H1 (cell line): ENCODE data around the gene ATAD5. TPM values are rescaled to one million over a fixed set of nuclear protein-coding genes. Genes with fewer than 3 reads are reported as not detected.

ENCODE experiments used
- CTCF ChIA-PET: fragments of 300-600 bp; sonication (Branson Sonifier 250); formaldehyde crosslinking; loops from one replicate; lab custom pipeline; 2021; ENCODE audit not compliant: partially characterized antibody; lab: Charles Lee
- POLR2A ChIA-PET: fragments of 300-600 bp; sonication (Branson Sonifier 250); formaldehyde crosslinking; loops from one replicate; lab custom pipeline; 2021; ENCODE audit warnings: inconsistent platforms; ENCODE audit not compliant: partially characterized antibody; lab: Charles Lee
- DNase-seq, 2 experiments: peaks; one replicate each; pipeline versions ENCODE4 v3.0.0 to v3.0.0-alpha.2; 2010 to 2022; ENCODE audit warnings: low spot score in 2 of 2, low read depth in 1 of 2, mixed read lengths in 1 of 2
- FAIRE-seq: peaks from 2 replicates; lab custom pipeline; 2011; peaks lifted over from hg19 to GRCh38; lab: Jason Lieb, UNC
- H2AFZ ChIP-seq: 2 replicates; pipeline ENCODE4 v1.8.1; 2012; ENCODE audit warnings: low read length, inconsistent platforms
- H2AK5ac ChIP-seq: 2 replicates; pipeline ENCODE4 v1.6.1; 2013; ENCODE audit warnings: low read depth, low read length
- H2BK120ac ChIP-seq: replicated peaks from 2 replicates; pipeline ENCODE3; 2013; ENCODE audit warnings: low read depth, low read length, inconsistent platforms
- H2BK12ac ChIP-seq: 2 replicates; pipeline ENCODE4 v1.6.1; 2013; ENCODE audit warnings: low read depth, low read length
- H2BK15ac ChIP-seq: 2 replicates; pipeline ENCODE4 v1.6.1; 2013; ENCODE audit warnings: low read length
- H2BK20ac ChIP-seq: 2 replicates; pipeline ENCODE4 v1.6.1; 2013; ENCODE audit warnings: low read length
- H2BK5ac ChIP-seq: 2 replicates; pipeline ENCODE4 v1.6.1; 2013; ENCODE audit warnings: low read depth, low read length
- H3K14ac ChIP-seq: 2 replicates; pipeline ENCODE4 v1.6.1; 2013; ENCODE audit warnings: inconsistent platforms; ENCODE audit not compliant: insufficient read length
- H3K18ac ChIP-seq: 2 replicates; pipeline ENCODE4 v1.6.1; 2013; ENCODE audit warnings: low read length; ENCODE audit errors: extremely low read depth
- H3K23ac ChIP-seq: 2 replicates; pipeline ENCODE4 v1.6.1; 2013; ENCODE audit warnings: inconsistent platforms; ENCODE audit not compliant: insufficient read length
- H3K23me2 ChIP-seq: 2 replicates; pipeline ENCODE4 v1.6.1; 2013; ENCODE audit warnings: low read depth, low read length
- H3K27ac ChIP-seq: 2 replicates; pipeline ENCODE4 v1.6.1; 2011; ENCODE audit warnings: low read depth, low read length, inconsistent platforms
- H3K27me3 ChIP-seq, 4 experiments: replicated peaks in 1 of 4; 1 replicate in 1 of 4; 2 replicates in 3 of 4; pipeline versions ENCODE4 v1.6.1 to v1.8.1; 2011 to 2013; ENCODE audit warnings: low read length in 3 of 4, mild to moderate bottlenecking in 3 of 4, inconsistent platforms in 2 of 4, mixed read lengths in 2 of 4, moderate library complexity in 1 of 4; ENCODE audit not compliant: control insufficient read depth in 3 of 4, insufficient read depth in 3 of 4; ENCODE audit errors: extremely low read depth in 1 of 4
- H3K36me3 ChIP-seq, 4 experiments: 2 replicates each; pipeline versions ENCODE4 v1.6.1 to v1.8.1; 2011 to 2013; ENCODE audit warnings: mild to moderate bottlenecking in 4 of 4, low read length in 3 of 4, moderate library complexity in 2 of 4, control low read depth in 1 of 4, inconsistent platforms in 1 of 4; ENCODE audit not compliant: insufficient read depth in 4 of 4, control insufficient read depth in 2 of 4
- H3K4ac ChIP-seq: replicated peaks from 2 replicates; pipeline ENCODE3; 2013; ENCODE audit warnings: low read length, low read depth, mixed read lengths, inconsistent platforms; ENCODE audit not compliant: insufficient read length
- H3K4me1 ChIP-seq, 4 experiments: replicated peaks in 1 of 4; 1 replicate in 1 of 4; 2 replicates in 3 of 4; pipeline versions ENCODE4 v1.6.1 to v1.8.1; 2011 to 2013; ENCODE audit warnings: low read length in 3 of 4, inconsistent platforms in 2 of 4, mixed read lengths in 1 of 4; ENCODE audit not compliant: insufficient read depth in 4 of 4, control insufficient read depth in 3 of 4
- H3K4me2 ChIP-seq, 2 experiments: 2 replicates each; pipeline versions ENCODE4 v1.6.1 to v1.8.1; 2011 to 2013; ENCODE audit warnings: low read depth in 2 of 2, low read length in 2 of 2, control low read depth in 1 of 2, inconsistent platforms in 1 of 2, mild to moderate bottlenecking in 1 of 2; ENCODE audit not compliant: insufficient read depth in 1 of 2
- H3K4me3 ChIP-seq, 4 experiments: fragments of 200-600, 300-600 bp in 1 of 4; sonication (generic), shearing (Covaris generic), sonication (Bioruptor Twin) in 1 of 4; 2 replicates each; pipeline versions ENCODE4 v1.5.1 to v1.8.1; 2011 to 2016; ENCODE audit warnings: low read length in 4 of 4, low read depth in 3 of 4, control low read depth in 2 of 4, inconsistent platforms in 2 of 4, mild to moderate bottlenecking in 2 of 4, mixed read lengths in 1 of 4, moderate library complexity in 1 of 4; ENCODE audit not compliant: insufficient read depth in 2 of 4; ENCODE audit errors: extremely low read depth in 1 of 4
- H3K56ac ChIP-seq: replicated peaks from 2 replicates; pipeline ENCODE3; 2013; ENCODE audit warnings: low read depth, mild to moderate bottlenecking, mixed read lengths, low read length, inconsistent platforms; ENCODE audit not compliant: insufficient read length
- H3K79me1 ChIP-seq: 2 replicates; pipeline ENCODE4 v1.6.1; 2013; ENCODE audit warnings: low read depth, low read length, control low read depth
- H3K79me2 ChIP-seq, 2 experiments: 2 replicates each; pipeline versions ENCODE4 v1.6.1 to v1.8.1; 2012 to 2013; ENCODE audit warnings: low read length in 2 of 2, mild to moderate bottlenecking in 2 of 2, inconsistent platforms in 1 of 2; ENCODE audit not compliant: insufficient read depth in 2 of 2, control insufficient read depth in 1 of 2
- H3K9ac ChIP-seq, 4 experiments: replicated peaks in 1 of 4; 1 replicate in 1 of 4; 2 replicates in 3 of 4; pipeline versions ENCODE4 v1.6.1 to v1.8.1; 2011 to 2013; ENCODE audit warnings: low read depth in 3 of 4, low read length in 3 of 4, control low read depth in 2 of 4, mild to moderate bottlenecking in 2 of 4, moderate library complexity in 2 of 4, inconsistent platforms in 1 of 4; ENCODE audit errors: extremely low read depth in 1 of 4
- H3K9me3 ChIP-seq, 2 experiments: 2 replicates each; pipeline versions ENCODE4 v1.6.1 to v1.8.1; 2012 to 2013; ENCODE audit warnings: mild to moderate bottlenecking in 2 of 2, moderate library complexity in 2 of 2, control low read depth in 1 of 2, inconsistent platforms in 1 of 2, low read depth in 1 of 2, low read length in 1 of 2, mixed read lengths in 1 of 2; ENCODE audit not compliant: insufficient read depth in 2 of 2
- H4K20me1 ChIP-seq, 2 experiments: replicated peaks in 1 of 2; 2 replicates each; pipeline versions ENCODE3 to v1.8.1; 2011 to 2013; ENCODE audit warnings: inconsistent platforms in 2 of 2, low read length in 2 of 2, mild to moderate bottlenecking in 1 of 2; ENCODE audit not compliant: insufficient read depth in 2 of 2, control insufficient read depth in 1 of 2
- H4K5ac ChIP-seq: 2 replicates; pipeline ENCODE4 v1.6.1; 2013; ENCODE audit warnings: low read length, low read depth, mixed read lengths, inconsistent platforms; ENCODE audit not compliant: insufficient read length
- H4K8ac ChIP-seq: 2 replicates; pipeline ENCODE4 v1.8.0; 2013; ENCODE audit warnings: mild to moderate bottlenecking, moderate library complexity, low read length, inconsistent platforms; ENCODE audit not compliant: insufficient read depth; ENCODE audit errors: extremely low read depth
- H4K91ac ChIP-seq: replicated peaks from 2 replicates; pipeline ENCODE3; 2013; ENCODE audit warnings: low read length, mixed read lengths, inconsistent platforms; ENCODE audit not compliant: insufficient read length
- CHD2 ChIP-seq: IDR thresholded peaks from 2 replicates; pipeline ENCODE4 v1.6.1; 2012; ENCODE audit warnings: low read length, improper control_type of control experiment
- KDM5A ChIP-seq: fragments of 200-600 bp; IDR thresholded peaks from 2 replicates; pipeline ENCODE4 v1.7.1; 2012; ENCODE audit warnings: mild to moderate bottlenecking, low read length, inconsistent platforms, mixed read lengths
- MAFK ChIP-seq: IDR thresholded peaks from 2 replicates; pipeline ENCODE4 v1.6.1; 2012; ENCODE audit warnings: low read depth, mild to moderate bottlenecking, improper control_type of control experiment, low read length
- RXRA ChIP-seq: IDR thresholded peaks from 2 replicates; pipeline ENCODE4 v1.6.1; 2011; ENCODE audit warnings: low read depth, mild to moderate bottlenecking, low read length, moderate library complexity; ENCODE audit not compliant: insufficient read depth
- YY1 ChIP-seq: IDR thresholded peaks from 2 replicates; pipeline ENCODE4 v1.6.1; 2011; ENCODE audit warnings: low read depth, mild to moderate bottlenecking, low read length
- WGBS, 2 experiments: shearing (Covaris generic) in 1 of 2; methylation state at CpG; one replicate each; pipeline versions ENCODE4 v1.1.6 to v1.1.7; 2013 to 2015; ENCODE audit warnings: low lambda C conversion rate in 2 of 2, mixed read lengths in 2 of 2, inconsistent platforms in 1 of 2, low coverage in 1 of 2, missing lambda C conversion rate in 1 of 2; ENCODE audit not compliant: insufficient replicate concordance in 2 of 2, insufficient coverage in 1 of 2, insufficient read length in 1 of 2; ENCODE audit errors: extremely low coverage in 1 of 2, missing lambda C conversion rate in 1 of 2; 5-methylcytosine and 5-hydroxymethylcytosine counted together
- polyA plus RNA-seq, 7 experiments: library from polyadenylated mRNA; depleted of rRNA in 3 of 7; stranded (reverse) in 5 of 7; unstranded in 2 of 7; fragments of >200 nt in 5 of 7; fragments of 200-250 nt in 2 of 7; gene quantifications; 1 replicate in 5 of 7; 2 replicates in 1 of 7; 4 replicates in 1 of 7; pipeline versions ENCODE4 v1.2.1 to v1.2.3, GENCODE V29; 2011 to 2013; ENCODE audit warnings: missing spikeins in 2 of 7, mixed read lengths in 2 of 7
- total RNA-seq: library from RNA; stranded (reverse); fragmentation: NEBNext Ultra II Directional; extraction: Animal tissue kit (Norgen Biotek cat#: 25700); gene quantifications from 2 replicates; pipeline ENCODE4 v1.2.1, GENCODE V29; 2021

Gene ATAD5
- total and polyA plus RNA-seq, 2 of the 8 experiments (the other 6 are each of a cell fraction or from before 2014, with no cell fraction given) = 3.5 to 30.0 TPM

- 100% methylated on average over 1 of the region's 1 CpG; no CpG with 5 or more reads in 1 of the 2 experiments for WGBS, 2 experiments
- Histone ChIP-seq H3K9me3 (no peaks in the 10 kb centered on the region), H4K91ac (no peak overlapping the region), H3K56ac (no peak overlapping the region), H2BK15ac (no peak overlapping the region), H2BK12ac (no peak overlapping the region), H3K23ac (no peak overlapping the region), H3K23me2 (no peaks in the 10 kb centered on the region), H3K9ac (no peak overlapping the region), H3K27me3 (no peaks in the 10 kb centered on the region), H3K4ac (no peak overlapping the region), H3K36me3 (peaks cover 7 to 69% (median 29%) of the 10 kb centered on the region in 4 experiments; a peak in 7 of 8 replicates), H3K4me2 (no peak overlapping the region), H3K4me3 (no peak overlapping the region), H4K20me1 (no peaks in the 10 kb centered on the region), H2AK5ac (no peak overlapping the region), H2BK5ac (no peak overlapping the region), H2BK20ac (no peak overlapping the region), H3K79me2 (no peaks in the 10 kb centered on the region), H3K14ac (no peak overlapping the region), H3K79me1 (no peaks in the 10 kb centered on the region), H3K27ac (no peak overlapping the region), H3K18ac (no peak overlapping the region), H4K8ac (no peak overlapping the region), H4K5ac (no peak overlapping the region), H2BK120ac (no peak overlapping the region), H3K4me1 (no peaks in the 10 kb centered on the region), H2AFZ (no peak overlapping the region)
- TF ChIP-seq YY1 (no peak), RXRA (no peak), KDM5A (no peak), MAFK (no peak), CHD2 (no peak)
- FAIRE-seq (no peak), DNase-seq (no peak)
- ChIA-PET POLR2A (interaction anchor here (0.6 kb wide), 1 partner anchor 60 kb away, joined by 3 read pairs; no protein-coding TSS in a partner anchor), CTCF (no interaction called here)
Measured at GRCh38 chr17:30864636-30865035, 32.9 kb downstream of the ATAD5 start.
